ENCODE data around the gene MORN4. TPM values are rescaled to one million over a fixed set of nuclear protein-coding genes. Genes with fewer than 3 reads are reported as not detected.

Gene MORN4
- total RNA-seq, 1 experiment from 2014 or later, result 10.0 TPM

- no peak for DNase-seq (ENCODE audit: low spot score)
These were observed 59.6 kb downstream of the MORN4 start for GRCh38 chr10:97573672-97574071.

GRCh38 chr10:97573021-97573420, 60.3 kb downstream of the MORN4 start:
- DNase-seq (ENCODE audit: low spot score), result peak; percentile 40

DNA sequence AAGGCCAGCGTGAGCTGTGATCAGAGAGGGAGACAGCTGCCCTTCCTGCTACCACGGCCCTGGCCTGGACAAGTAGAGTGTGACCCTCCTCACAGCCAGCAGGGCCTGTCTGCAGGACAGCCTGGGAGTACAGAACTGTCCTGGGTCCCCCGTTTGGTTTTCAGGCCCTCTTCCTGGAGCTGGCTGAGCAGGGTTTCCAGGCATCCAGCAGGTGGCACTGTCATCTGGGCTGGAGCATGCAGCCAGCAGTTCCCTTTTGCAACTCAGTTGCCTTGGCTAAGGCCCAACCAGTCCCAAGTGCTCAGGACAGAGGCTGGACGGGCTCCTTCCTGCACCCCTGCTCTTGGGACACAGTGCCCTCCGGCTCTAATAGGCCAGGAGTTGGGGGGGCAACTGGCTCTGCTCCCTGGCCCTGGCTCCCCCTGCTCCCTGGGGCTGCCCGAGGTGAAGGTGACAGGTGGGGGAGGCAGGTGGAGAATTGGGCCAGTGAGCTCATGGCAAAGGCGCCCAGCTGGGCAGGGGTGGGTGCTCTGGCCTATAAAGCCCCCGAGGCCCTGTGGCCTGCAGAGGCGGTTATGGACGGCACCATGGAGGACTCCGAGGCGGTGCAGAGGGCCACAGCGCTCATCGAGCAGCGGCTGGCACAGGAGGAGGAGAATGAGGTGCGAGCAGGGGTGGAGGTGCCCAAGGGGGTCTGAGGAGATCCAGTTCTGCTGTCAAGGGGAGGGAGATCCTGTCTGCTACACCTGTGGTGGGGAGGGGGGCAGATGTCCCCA, 60.9 kb downstream of the MORN4 start, which contains the start of gene ANKRD2:
TSS of gene ANKRD2 (plus strand) at position 566 of the 776 bp plus-strand sequence. CDS start at position 576, 10 bp downstream.
- DNase-seq (ENCODE audit: low spot score), result peak; percentile 86

GRCh38 chr10:97571622-97572021, 61.7 kb downstream of the MORN4 start:
- peak; percentile 16 for DNase-seq (ENCODE audit: low spot score)

- no peak for DNase-seq (ENCODE audit: low spot score)
These were observed 62.4 kb downstream of the MORN4 start for GRCh38 chr10:97570789-97571471.

- DNase-seq (ENCODE audit: low spot score), result no peak
These were observed 63.0 kb downstream of the MORN4 start for GRCh38 chr10:97570146-97570788.

DNA sequence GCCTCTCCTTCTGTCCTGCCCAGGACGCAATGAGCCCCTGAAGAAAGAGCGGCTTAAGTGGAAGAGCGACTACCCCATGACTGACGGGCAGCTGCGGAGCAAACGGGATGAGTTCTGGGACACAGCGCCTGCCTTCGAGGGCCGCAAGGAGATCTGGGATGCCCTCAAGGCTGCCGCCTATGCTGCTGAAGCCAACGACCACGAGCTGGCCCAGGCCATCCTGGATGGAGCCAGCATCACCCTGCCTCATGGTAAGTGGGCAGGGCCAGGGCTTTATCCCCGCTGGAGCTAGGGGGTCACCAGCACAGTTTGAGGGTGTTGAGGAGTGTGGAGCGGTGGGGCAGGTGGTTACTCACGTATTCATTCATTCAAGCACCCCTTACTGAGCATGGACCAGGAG, 65.4 kb downstream of the MORN4 start:
- no peak for DNase-seq (ENCODE audit: low spot score)

DNA sequence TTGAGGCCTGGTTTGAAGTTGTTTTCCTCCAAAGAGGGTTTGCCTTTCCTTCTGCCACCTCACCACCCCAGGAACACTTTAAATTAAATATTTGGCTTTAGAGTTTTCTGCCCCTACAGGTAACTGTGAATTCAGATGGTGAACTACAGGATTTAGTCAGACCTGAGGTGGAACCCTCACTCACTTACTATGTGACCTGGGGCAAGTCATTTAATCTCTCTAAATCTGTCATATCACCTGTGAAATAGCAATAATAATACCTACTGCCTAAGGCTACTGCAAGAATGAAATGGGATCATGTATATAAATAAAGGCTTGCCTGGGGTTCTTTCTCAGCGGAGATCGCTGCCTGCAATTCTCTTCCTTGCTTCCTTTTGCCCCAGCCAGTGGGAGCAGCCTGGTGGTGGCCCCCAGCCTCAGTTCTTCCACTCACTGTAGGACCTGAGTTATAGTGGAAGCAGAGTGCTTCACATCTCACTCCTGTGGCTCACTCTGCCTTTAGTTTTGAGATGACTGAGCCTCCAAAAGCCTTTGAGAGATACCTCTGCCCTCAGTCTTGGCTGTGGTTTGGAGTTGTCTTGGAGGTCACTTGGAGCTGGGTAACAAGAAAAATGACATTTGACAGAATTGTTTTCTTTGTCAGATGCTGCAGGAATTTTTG, 66.8 kb downstream of the MORN4 start:
- no peak for DNase-seq (ENCODE audit: low spot score)

DNA sequence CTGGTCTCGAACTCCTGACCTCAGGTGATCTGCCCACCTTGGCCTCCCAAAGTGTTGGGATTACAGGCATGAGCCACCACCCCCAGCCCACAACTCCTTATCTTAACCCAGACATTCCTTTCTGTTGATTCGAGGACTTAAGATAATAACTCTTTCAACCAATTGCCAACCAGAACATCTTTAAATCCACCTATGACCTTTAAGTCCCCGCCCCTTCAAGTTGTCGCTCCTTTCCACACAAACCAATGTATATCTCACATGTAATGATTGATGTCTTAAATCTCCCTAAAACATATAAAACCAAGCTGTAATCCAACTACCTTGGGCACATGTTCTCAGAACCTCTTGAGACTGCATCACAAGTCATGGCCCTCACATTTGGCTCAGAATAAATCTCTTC, 68.5 kb downstream of the MORN4 start:
- DNase-seq (ENCODE audit: low spot score), result peak; percentile 59

Other genes starting within 250 kb of the MORN4 start
- gene RRP12, start 232.2 kb downstream of the MORN4 start, total RNA-seq (2014; rRNA removed; shearing (Covaris generic)), result 47.9 and 52.8 TPM in 2 replicates
- 967 and 1,053 TPM in 2 replicates for gene PGAM1, start 207.3 kb downstream of the MORN4 start, total RNA-seq (2014; rRNA removed; shearing (Covaris generic))
- gene EXOSC1, start 187.5 kb downstream of the MORN4 start, total RNA-seq (2014; rRNA removed; shearing (Covaris generic)), result 101 and 116 TPM in 2 replicates
- gene ZDHHC16, start 187.3 kb downstream of the MORN4 start, total RNA-seq (2014; rRNA removed; shearing (Covaris generic)), result 85.5 and 108 TPM in 2 replicates
- 90.4 and 105 TPM in 2 replicates for gene MMS19, start 135.1 kb downstream of the MORN4 start, total RNA-seq (2014; rRNA removed; shearing (Covaris generic))
- gene UBTD1, start 134.6 kb downstream of the MORN4 start, total RNA-seq (2014; rRNA removed; shearing (Covaris generic)), result 37.6 and 53.8 TPM in 2 replicates
- 2.0 and 6.7 TPM in 2 replicates for gene ANKRD2, start 60.7 kb downstream of the MORN4 start, total RNA-seq (2014; rRNA removed; shearing (Covaris generic))
- gene HOGA1, start 49.1 kb downstream of the MORN4 start, total RNA-seq (2014; rRNA removed; shearing (Covaris generic)), result 6.3 and 7.7 TPM in 2 replicates
- gene C10orf62, start 43.8 kb downstream of the MORN4 start, total RNA-seq (2014; rRNA removed; shearing (Covaris generic)), result 0.38 TPM in 1 of 2 replicates, not detected in the other
- gene PI4K2A, start 7.2 kb upstream of the MORN4 start, total RNA-seq (2014; rRNA removed; shearing (Covaris generic)), result 31.7 and 32.1 TPM in 2 replicates
- gene AVPI1, start 53.7 kb upstream of the MORN4 start, total RNA-seq (2014; rRNA removed; shearing (Covaris generic)), result 26.7 and 28.7 TPM in 2 replicates
- gene MARVELD1, start 80.2 kb upstream of the MORN4 start, total RNA-seq (2014; rRNA removed; shearing (Covaris generic)), result 68.2 and 69.7 TPM in 2 replicates
- 22.4 and 25.6 TPM in 2 replicates for gene ZFYVE27, start 103.6 kb upstream of the MORN4 start, total RNA-seq (2014; rRNA removed; shearing (Covaris generic))
- gene SFRP5, start 138.5 kb upstream of the MORN4 start, total RNA-seq (2014; rRNA removed; shearing (Covaris generic)), result not detected in 2 replicates
- gene GOLGA7B, start 216.3 kb upstream of the MORN4 start, total RNA-seq (2014; rRNA removed; shearing (Covaris generic)), result 1.2 and 1.9 TPM in 2 replicates